DND-41 (cell line): ENCODE data around the gene SOX12.

Experiments used
- ATAC-seq: fragments of 200-7000 bp; cut with Tn5 transposase; 3 replicates; pipeline ENCODE4 v1.9.1; 2021; ENCODE audit warnings: low read depth; ENCODE audit not compliant: insufficient read depth
- DNase-seq: peaks from one replicate; pipeline ENCODE4 v3.0.0-alpha.2; 2020
- H2AFZ ChIP-seq: 2 replicates; pipeline ENCODE4 v1.6.0; 2012; ENCODE audit warnings: low read depth, low read length
- H3K27ac ChIP-seq: 2 replicates; pipeline ENCODE4 v1.5.1; 2012; ENCODE audit warnings: low read length, inconsistent platforms
- H3K27me3 ChIP-seq: fragments of 200-600 bp; sonication (generic); 2 replicates; pipeline ENCODE4 v1.6.0; 2012; ENCODE audit warnings: low read length, mild to moderate bottlenecking, inconsistent platforms; ENCODE audit not compliant: insufficient read depth, poor library complexity
- H3K36me3 ChIP-seq: 2 replicates; pipeline ENCODE4 v1.5.1; 2012; ENCODE audit warnings: low read length, inconsistent platforms; ENCODE audit not compliant: insufficient read depth
- H3K4me1 ChIP-seq: 2 replicates; pipeline ENCODE4 v1.5.1; 2012; ENCODE audit warnings: mild to moderate bottlenecking, low read length; ENCODE audit not compliant: insufficient read depth
- H3K4me2 ChIP-seq: 2 replicates; pipeline ENCODE4 v1.6.0; 2012; ENCODE audit warnings: mild to moderate bottlenecking, moderate library complexity, low read length, inconsistent platforms; ENCODE audit not compliant: insufficient read depth
- H3K4me3 ChIP-seq, 2 experiments: fragments of 200-600 bp in 1 of 2; shearing (Covaris generic) in 1 of 2; 2 replicates each; pipeline ENCODE4 v1.5.1; 2012 to 2016; ENCODE audit warnings: inconsistent platforms in 2 of 2, low read length in 2 of 2, mild to moderate bottlenecking in 2 of 2, low read depth in 1 of 2, moderate library complexity in 1 of 2
- H3K79me2 ChIP-seq: 2 replicates; pipeline ENCODE4 v1.6.0; 2012; ENCODE audit warnings: low read length, inconsistent platforms; ENCODE audit not compliant: insufficient read depth
- H3K9ac ChIP-seq: 2 replicates; pipeline ENCODE4 v1.6.0; 2012; ENCODE audit warnings: low read depth, mild to moderate bottlenecking, inconsistent platforms, low read length, moderate library complexity
- H3K9me3 ChIP-seq: 2 replicates; pipeline ENCODE4 v1.5.1; 2012; ENCODE audit warnings: low read length, moderate library complexity, mild to moderate bottlenecking, inconsistent platforms; ENCODE audit not compliant: insufficient read depth, severe bottlenecking
- H4K20me1 ChIP-seq: 2 replicates; pipeline ENCODE4 v1.6.0; 2012; ENCODE audit warnings: low read length; ENCODE audit not compliant: insufficient read depth
- CTCF ChIP-seq: IDR thresholded peaks from 2 replicates; pipeline ENCODE4 v1.5.1; 2012; ENCODE audit warnings: borderline replicate concordance, low read length, moderate library complexity, mild to moderate bottlenecking; ENCODE audit not compliant: poor library complexity, severe bottlenecking; ENCODE audit errors: extremely low read depth
- EZH2 ChIP-seq: IDR thresholded peaks from 3 replicates; pipeline ENCODE4 v1.6.1; 2012; ENCODE audit warnings: borderline replicate concordance, low read depth, mild to moderate bottlenecking, moderate library complexity, low read length, inconsistent platforms; ENCODE audit not compliant: severe bottlenecking

Gene SOX12

DNA sequence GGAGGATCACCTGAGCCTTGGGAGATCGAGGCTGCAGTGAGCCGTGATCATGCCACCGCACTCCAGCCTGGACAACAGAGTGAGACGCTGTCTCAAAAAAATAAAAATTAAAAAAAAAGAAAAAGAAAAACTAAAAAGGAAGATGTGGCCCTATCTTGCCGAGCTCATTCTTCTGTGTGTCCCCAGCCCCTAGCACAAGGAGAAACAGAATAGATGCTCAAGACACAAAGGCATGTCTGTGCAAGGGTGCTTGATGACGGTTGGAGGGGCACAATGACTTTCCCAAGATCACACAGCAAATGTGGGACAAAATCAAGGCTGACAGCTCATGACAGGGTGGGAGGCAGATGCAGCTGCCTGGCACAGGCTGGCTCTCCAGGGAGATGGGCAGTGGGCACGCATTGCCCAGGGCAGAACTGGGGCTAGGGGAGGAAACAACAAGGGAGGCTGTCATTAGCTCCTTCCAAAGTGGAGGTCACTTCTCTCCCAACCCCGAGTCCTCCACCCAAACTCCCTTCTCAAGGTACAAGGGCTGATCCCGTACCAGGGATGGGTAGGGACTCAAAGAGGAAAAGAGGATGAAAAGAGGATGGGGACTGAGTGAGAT lies 20.8 kb downstream of the SOX12 start:
- Histone ChIP-seq H3K9me3 (no peaks in the 10 kb centered on the region), H3K9ac (no peak overlapping the region), H3K4me1 (peaks cover 18% of the 10 kb centered on the region), H3K36me3 (no peaks in the 10 kb centered on the region), H4K20me1 (no peaks in the 10 kb centered on the region), H3K27me3 (peaks cover 6% of the 10 kb centered on the region), H3K4me2 (no peak overlapping the region), H3K79me2 (no peaks in the 10 kb centered on the region), H3K4me3 (no peak overlapping the region), H2AFZ (no peak overlapping the region), H3K27ac (no peak overlapping the region)
- no peak for DNase-seq
- no peak for ATAC-seq
- TF ChIP-seq EZH2 (no peak), CTCF (no peak)

DNA sequence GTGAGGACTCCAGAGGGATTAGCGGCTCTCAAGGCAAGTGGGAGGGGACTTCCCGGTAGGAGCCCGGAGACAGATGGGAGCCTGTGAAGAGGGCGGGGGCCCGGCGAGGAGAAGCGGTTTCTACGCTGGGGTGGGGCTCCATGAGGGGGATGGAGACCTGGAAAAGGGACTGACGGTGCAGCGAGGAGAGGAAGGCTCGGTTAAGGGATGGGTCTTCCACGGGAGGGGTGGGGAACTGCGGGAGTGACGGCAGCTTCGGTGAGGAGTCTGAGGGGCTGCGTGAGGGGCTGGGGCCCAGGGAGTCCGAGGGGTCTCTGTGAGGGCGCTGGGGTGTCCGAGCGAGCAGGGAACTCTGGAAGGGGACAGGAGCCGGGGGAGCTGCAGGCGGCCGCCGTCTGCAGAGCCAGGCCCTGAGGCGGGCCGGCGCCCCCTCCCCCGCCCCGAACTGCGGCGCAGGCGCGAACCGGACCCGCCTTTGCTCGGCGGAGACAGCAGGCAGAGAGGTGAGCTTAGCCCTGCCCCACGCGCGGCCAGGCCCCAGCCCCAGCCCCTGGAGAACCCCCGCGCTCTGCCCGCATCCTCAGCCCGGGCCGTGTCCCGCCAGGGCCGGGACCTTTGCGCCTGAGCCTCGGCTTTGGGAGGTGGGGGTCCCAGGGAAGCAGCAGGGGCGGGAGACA lies 21.4 kb downstream of the SOX12 start, which contains the start of gene NRSN2:
Gene NRSN2 (plus strand): TSS at position 472 of the 677 bp plus-strand sequence. CDS start 2,533 bp downstream, outside the sequence.
- Histone ChIP-seq H4K20me1 (no peaks in the 10 kb centered on the region), H3K27ac (no peak within 1 kb of the TSS; the same call in 1 of the 2 replicates), H3K9ac (peak within 1 kb of the TSS; percentile 42), H3K36me3 (no peaks in the 10 kb centered on the region), H3K27me3 (peaks cover 6% of the 10 kb centered on the region), H3K79me2 (no peaks in the 10 kb centered on the region), H3K4me1 (peaks cover 18% of the 10 kb centered on the region), H3K4me2 (peak within 1 kb of the TSS; percentile 87), H3K4me3 (peak within 1 kb of the TSS; percentile 24 to 61; a peak in 3 of 4 replicates), H3K9me3 (no peaks in the 10 kb centered on the region), H2AFZ (peak within 1 kb of the TSS; percentile 69)
- no peak for ATAC-seq
- TF ChIP-seq CTCF = no peak
- no peak for TF ChIP-seq EZH2
- no peak for DNase-seq

DNA sequence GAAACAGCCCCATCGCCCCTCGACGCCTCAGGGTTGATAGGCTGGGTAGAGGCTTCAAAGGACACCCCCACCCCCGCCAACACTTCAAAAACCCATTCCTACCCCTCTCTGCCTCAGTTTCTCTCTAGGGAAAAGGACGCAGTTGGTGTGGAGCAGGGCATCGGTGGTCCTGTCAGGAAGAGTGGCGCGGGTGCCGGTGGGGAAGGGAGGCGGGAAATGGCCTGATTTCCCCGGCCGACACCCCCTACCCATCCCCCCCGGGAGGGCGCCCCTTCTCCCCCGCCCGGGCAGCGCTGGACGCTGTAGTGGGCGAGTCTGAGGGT lies 21.9 kb downstream of the SOX12 start:
- no peaks in the 10 kb centered on the region for H3K79me2 ChIP-seq
- H3K9me3 ChIP-seq = no peaks in the 10 kb centered on the region
- H3K27ac ChIP-seq = no peak overlapping the region; the same call in 1 of the 2 replicates
- peaks cover 6% of the 10 kb centered on the region for H3K27me3 ChIP-seq
- ATAC-seq (no peak), DNase-seq (no peak)
- H4K20me1 ChIP-seq = no peaks in the 10 kb centered on the region
- peak overlapping the region; percentile 87 for H3K4me2 ChIP-seq
- H3K4me1 ChIP-seq = peaks cover 18% of the 10 kb centered on the region
- H3K4me3 ChIP-seq = peak overlapping the region; percentile 6 to 61; a peak in 3 of 4 replicates
- peak overlapping the region; percentile 69 for H2AFZ ChIP-seq
- peak overlapping the region; percentile 42 for H3K9ac ChIP-seq
- TF ChIP-seq EZH2 = no peak
- no peak for TF ChIP-seq CTCF
- no peaks in the 10 kb centered on the region for H3K36me3 ChIP-seq
